GM18858 (cell line): ENCODE measurements around the gene DNAJB12.
A peak's percentile ranks its signal among the peaks of the same experiment; 100 is the strongest.
"Not testable (repeated sequence)": the region's sequence is repeated elsewhere in the genome, so short reads cannot be mapped to it uniquely, and the experiment has no call there.

Experiments used
- ATAC-seq: cut with Tn5 transposase; IDR thresholded peaks from one replicate; pipeline ENCODE4 v1.9.1; 2021; ENCODE audit not compliant: unreplicated experiment

Gene DNAJB12

DNA sequence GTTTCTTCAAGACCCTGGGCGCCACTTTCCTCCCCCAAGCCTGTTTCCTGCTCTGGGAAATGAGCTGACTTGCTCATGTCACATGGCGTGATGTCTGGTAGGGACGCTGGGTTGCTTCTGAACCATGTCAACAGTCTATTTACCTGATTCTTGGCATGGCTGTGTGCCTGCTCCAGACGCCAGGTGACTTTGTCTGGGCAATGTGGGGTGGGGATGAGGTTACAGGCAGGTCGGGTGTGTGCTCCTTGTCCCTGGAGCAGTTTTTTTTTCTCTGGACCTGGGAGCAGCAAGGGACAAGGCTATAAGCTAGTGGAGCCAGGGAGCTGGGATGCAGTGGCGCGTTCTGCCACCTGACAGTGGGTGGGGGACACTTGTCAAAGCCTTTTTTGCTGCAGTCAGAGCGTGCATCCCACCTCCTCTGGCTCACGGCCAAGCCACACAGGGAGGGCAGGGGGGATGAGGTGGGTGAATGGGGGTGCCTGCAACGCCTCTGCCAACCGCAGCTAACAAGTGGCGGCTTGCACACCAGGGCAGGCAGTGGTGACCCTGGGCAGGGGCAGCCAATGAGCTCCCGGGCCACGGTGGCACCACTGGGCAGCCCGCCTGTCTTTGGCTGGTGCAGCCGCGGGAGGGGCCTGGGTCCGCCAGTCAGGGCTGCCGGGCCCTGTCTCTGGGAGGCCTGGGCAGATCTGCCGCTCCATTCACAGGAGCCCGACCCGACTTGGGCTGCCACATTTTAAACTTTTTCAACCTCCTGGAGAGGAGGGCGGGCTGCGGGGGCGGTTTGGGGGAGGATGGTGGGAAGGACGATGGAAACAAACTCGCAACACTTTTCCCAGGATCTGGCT, 22.9 kb downstream of the DNAJB12 start:
- ATAC-seq = peak; percentile 34

- ATAC-seq = no peak
These were observed 24.7 kb downstream of the DNAJB12 start for GRCh38 chr10:72330069-72330426.

- no peak for ATAC-seq
These were observed 25.2 kb downstream of the DNAJB12 start for GRCh38 chr10:72329290-72330068.

DNA sequence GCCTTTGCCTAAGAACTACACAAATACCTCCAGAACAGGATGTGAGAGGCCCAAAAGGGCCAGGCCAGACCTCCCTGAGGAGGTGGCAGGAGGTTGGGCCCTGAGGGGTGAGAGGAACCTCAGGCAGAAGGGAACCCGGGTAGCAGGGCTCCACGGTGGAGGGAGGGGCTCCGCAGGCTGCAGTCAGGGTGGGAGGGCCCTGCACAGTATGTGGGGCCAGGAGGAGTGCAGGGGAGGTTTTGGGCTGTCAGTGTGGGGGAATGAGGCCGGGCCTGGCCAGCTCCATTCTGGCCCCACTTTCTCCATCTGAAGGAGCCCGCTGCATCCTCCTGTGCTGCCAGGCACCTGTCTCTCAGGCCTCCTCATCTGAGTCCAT, 25.9 kb downstream of the DNAJB12 start:
- no peak for ATAC-seq

GRCh38 chr10:72328045-72328828, 26.5 kb downstream of the DNAJB12 start:
- no peak for ATAC-seq

DNA sequence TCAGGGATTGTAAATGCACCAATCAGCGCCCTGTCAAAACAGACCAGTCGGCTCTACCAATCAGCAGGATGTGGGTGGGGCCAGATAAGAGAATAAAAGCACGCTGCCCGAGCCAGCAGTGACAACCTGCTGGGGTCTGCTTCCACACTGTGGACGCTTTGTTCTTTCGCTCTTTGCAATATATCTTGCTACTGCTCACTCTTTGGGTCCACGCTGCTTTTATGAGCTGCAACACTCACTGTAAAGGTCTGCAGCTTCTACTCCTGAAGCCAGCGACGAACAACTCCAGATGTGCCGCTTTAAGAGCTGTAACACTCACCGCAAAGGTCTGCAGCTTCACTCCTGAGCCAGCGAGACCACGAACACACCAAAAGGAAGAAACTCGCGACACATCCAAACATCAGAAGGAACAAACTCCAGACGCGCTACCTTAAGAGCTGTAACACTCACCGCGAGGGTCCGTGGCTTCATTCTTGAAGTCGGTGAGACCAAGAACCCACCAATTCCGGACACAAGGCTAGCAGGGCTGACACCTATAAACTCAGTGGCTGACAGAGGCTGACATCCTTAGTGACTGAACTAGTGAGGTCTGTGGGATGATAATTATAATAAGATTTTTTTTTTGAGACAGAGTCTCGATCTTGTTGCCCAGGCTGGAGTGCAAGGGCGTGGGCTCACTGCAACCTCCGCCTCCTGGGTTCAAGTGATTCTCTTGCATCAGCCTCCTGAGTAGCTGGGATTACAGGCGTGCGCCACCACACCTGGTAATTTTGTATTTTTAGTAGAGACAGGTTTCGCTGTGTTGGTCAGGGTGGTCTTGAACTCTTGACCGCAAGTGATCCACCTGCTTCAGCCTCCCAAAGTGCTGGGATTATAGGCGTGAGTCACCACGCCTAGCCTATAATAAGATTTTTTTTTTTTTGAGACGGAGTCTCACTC, 27.8 kb downstream of the DNAJB12 start:
- not testable (repeated sequence) for ATAC-seq

GRCh38 chr10:72325243-72326175, 29.2 kb downstream of the DNAJB12 start:
- not testable (repeated sequence) for ATAC-seq

DNA sequence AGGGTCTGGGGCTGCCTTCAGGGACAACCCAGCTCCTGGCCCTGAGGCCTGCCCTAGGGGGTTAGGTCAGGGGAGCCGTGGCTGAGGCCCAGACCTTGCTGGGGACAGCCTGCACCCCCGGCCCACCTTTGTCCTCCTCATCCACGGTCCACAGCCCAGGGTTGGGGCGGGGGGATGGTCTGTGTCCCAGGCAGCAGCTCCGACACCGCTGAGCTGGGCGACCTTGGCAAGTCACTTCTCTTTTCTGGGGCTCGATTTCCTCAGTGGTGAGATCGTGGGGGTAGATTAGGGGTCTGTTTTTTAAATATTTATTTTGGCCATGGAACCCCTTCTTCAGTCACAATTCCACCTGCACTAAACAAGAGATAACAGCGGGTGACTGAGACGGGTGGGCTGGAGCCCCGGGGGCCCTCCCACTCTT, 30.9 kb downstream of the DNAJB12 start:
- no peak for ATAC-seq

DNA sequence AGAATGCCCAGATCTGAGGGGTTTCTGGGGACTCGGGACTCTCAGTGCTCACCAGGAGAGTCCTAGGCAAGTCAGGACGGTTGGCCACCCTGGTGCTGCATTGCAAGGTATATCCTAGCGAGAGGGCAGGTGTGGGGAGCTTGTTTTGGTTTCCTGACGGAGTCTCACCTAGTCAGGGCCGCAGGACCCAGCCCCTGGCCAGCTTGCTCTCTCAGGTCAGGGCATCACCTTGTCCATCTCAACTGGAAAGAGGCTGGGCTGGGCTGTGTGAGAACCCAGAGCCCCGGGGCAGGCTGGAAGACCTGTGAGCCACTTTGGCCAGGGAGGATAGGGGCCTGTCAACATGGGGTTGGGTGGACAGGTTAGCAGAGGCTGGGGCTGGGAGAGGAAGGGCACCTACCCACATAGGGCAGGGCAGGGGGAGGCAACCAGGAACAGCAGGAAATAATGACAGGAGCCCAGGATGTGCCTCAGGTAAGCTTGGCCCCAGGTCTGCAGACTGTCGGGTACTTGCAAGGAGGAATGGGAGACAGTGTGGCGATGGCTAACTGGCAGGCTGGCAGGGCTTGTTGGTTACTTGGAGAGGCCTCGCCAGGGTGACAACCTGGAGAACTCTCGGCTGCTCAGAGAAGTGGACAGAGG, 31.5 kb downstream of the DNAJB12 start:
- no peak for ATAC-seq

- ATAC-seq = no peak
These were observed 32.2 kb downstream of the DNAJB12 start for GRCh38 chr10:72322280-72323058.

DNA sequence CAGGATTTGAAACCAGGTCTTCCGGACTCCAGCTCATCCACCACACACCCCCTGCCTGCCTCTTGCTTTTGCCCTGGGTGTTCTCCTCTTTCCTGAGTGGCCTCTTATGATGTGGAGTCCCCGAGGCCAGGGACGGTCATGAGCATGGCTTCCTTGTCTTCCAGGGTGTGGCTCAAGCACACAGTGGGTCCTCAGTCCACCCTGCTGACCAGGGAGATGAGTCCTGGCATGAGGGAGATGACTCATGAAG, 32.8 kb downstream of the DNAJB12 start:
- ATAC-seq = no peak

GRCh38 chr10:72321248-72322029, 33.3 kb downstream of the DNAJB12 start:
- no peak for ATAC-seq

DNA sequence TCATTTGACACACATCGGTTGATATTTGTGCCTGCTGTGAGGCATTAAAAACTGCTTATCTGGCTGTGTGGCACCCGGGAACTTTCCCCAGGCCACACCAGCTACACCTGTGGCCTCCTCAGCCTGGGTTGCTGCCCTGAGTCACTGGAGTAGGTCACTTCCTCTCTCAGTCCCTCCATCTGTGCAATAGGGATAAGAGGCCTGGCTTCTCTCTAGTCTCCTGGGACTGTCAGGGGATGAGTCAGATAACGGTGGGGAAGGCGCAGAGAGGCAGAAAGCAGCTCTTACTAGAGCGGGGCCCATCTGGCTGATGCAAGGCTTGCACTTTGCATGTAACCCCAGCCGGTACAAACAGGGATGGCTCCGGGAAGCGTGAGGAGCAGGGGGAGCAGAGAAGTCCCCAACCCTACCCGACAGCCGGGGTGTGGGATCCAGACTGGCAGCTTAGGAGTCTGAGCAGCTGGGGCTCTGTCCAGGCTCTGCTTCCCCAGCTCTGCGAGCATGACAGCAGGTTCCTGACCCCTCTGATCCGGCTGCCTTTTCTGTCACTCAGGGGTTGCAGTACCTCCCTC, 34.0 kb downstream of the DNAJB12 start:
- ATAC-seq = peak; percentile 68

- peak; percentile 52 for ATAC-seq
These were observed 35.1 kb downstream of the DNAJB12 start for GRCh38 chr10:72319416-72320254.

GRCh38 chr10:72318418-72319262, 36.1 kb downstream of the DNAJB12 start:
- ATAC-seq = no peak
